ENCODE data around the gene DHRS11. TPM values are rescaled to one million over a fixed set of nuclear protein-coding genes. Genes with fewer than 3 reads are reported as not detected.
A peak's percentile ranks its signal among the peaks of the same experiment; 100 is the strongest.

The DHRS11 gene
- total RNA-seq, 1 experiment from 2014 or later: 27.9 TPM

- Histone ChIP-seq H4K20me1 (ENCODE audit: control insufficient read depth, insufficient read depth, insufficient read length) (no peaks in the 10 kb centered on the region), H2AFZ (ENCODE audit: low read length) (no peak overlapping the region), H2BK120ac (ENCODE audit: low read depth, low read length, poor library complexity, severe bottlenecking) (no peak overlapping the region), H3K27me3 (ENCODE audit: insufficient read depth, low read length) (no peaks in the 10 kb centered on the region), H4K8ac (replicated peaks; ENCODE audit: insufficient read length, low read depth, low read length) (no peak overlapping the region), H2BK15ac (ENCODE audit: low read depth, low read length) (no peak overlapping the region), H3K4ac (ENCODE audit: low read depth, low read length) (no peak overlapping the region), H2BK12ac (ENCODE audit: insufficient read length, low read depth, low read length) (no peak overlapping the region), H3K4me2 (ENCODE audit: insufficient read depth, insufficient read length, low read length) (no peak overlapping the region), H3K56ac (ENCODE audit: insufficient read length, low read depth, low read length) (no peak overlapping the region), H2BK20ac (ENCODE audit: low read depth, low read length, poor library complexity, severe bottlenecking) (no peak overlapping the region), H2BK5ac (ENCODE audit: insufficient read length, low read length) (no peak overlapping the region), H3K18ac (ENCODE audit: insufficient read length, low read depth, low read length) (no peak overlapping the region), H3K9ac (ENCODE audit: extremely low read depth, insufficient read length, low read length) (no peak overlapping the region), H4K91ac (ENCODE audit: insufficient read length, low read depth, low read length) (no peak overlapping the region), H3T11ph (ENCODE audit: low read length) (no peak overlapping the region), H3K23ac (ENCODE audit: insufficient read length, low read depth, low read length) (no peak overlapping the region), H3K9me3 (ENCODE audit: control insufficient read depth, low read depth, low read length) (no peaks in the 10 kb centered on the region), H2AK5ac (ENCODE audit: insufficient read length, low read length) (no peak overlapping the region), H3K79me1 (ENCODE audit: insufficient read depth, low read depth, low read length, poor library complexity, severe bottlenecking) (no peaks in the 10 kb centered on the region), H4K5ac (ENCODE audit: insufficient read length, low read depth, low read length) (no peak overlapping the region), H3K23me2 (ENCODE audit: insufficient read length, low read depth, low read length, poor library complexity, severe bottlenecking) (no peaks in the 10 kb centered on the region), H3K4me1 (ENCODE audit: insufficient read depth, low read length) (peaks cover 8% of the 10 kb centered on the region; the same call in 1 of the 2 replicates), H3K79me2 (ENCODE audit: insufficient read depth, low read length) (no peaks in the 10 kb centered on the region), H3K27ac (ENCODE audit: insufficient read length, low read depth, low read length) (no peak overlapping the region), H3K14ac (ENCODE audit: insufficient read depth, low read length) (no peak overlapping the region)
- Mint-ChIP-seq H3K36me3 (ENCODE audit: insufficient read depth in 1 of 3, low read depth in 3 of 3) (peaks cover 3 to 16% (median 10%) of the 10 kb centered on the region in 3 experiments; a peak in 6 of 7 replicates), H3K9me3 (peaks cover 0 to 3% of the 10 kb centered on the region in 2 experiments; a peak in 1 of 5 replicates), H3K4me1 (peaks cover 43 to 54% of the 10 kb centered on the region in 2 experiments), H3K27ac (peak overlapping the region in 2 of 3 experiments; percentile 50 to 70; a peak in 3 of 7 replicates), H3K27me3 (ENCODE audit: low read depth) (no peaks in the 10 kb centered on the region), H3K4me3 (no peak overlapping the region)
- WGBS (ENCODE audit: extremely low coverage, insufficient read length, low lambda C conversion rate): no CpG with 5 or more reads among the region's 3 CpGs
- TF ChIP-seq, protein P1, sequence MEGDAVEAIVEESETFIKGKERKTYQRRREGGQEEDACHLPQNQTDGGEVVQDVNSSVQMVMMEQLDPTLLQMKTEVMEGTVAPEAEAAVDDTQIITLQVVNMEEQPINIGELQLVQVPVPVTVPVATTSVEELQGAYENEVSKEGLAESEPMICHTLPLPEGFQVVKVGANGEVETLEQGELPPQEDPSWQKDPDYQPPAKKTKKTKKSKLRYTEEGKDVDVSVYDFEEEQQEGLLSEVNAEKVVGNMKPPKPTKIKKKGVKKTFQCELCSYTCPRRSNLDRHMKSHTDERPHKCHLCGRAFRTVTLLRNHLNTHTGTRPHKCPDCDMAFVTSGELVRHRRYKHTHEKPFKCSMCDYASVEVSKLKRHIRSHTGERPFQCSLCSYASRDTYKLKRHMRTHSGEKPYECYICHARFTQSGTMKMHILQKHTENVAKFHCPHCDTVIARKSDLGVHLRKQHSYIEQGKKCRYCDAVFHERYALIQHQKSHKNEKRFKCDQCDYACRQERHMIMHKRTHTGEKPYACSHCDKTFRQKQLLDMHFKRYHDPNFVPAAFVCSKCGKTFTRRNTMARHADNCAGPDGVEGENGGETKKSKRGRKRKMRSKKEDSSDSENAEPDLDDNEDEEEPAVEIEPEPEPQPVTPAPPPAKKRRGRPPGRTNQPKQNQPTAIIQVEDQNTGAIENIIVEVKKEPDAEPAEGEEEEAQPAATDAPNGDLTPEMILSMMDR (conservative IDR thresholded peaks at IDR 0.05): no peak
- DNase-seq: no peak
Observed at GRCh38 chr17:36612323-36612722, 20.6 kb downstream of the DHRS11 start.

All from H9 (cell line).